Loucy (cell line): Measurements from ENCODE around the gene TSPO.
A peak's percentile ranks its signal among the peaks of the same experiment; 100 is the strongest.

Source experiments
- H2AFZ ChIP-seq: fragments of 200-600 bp; sonication (generic); 2 replicates; pipeline ENCODE4 v1.6.0; 2016; ENCODE audit warnings: antibody characterized with exemption, mild to moderate bottlenecking, low read length, moderate library complexity
- H3F3A ChIP-seq: fragments of 200-600 bp; 2 replicates; pipeline ENCODE4 v1.6.0; 2016; ENCODE audit warnings: antibody characterized with exemption, low read depth, mild to moderate bottlenecking
- H3K27me3 ChIP-seq: fragments of 200-600 bp; sonication (generic); 2 replicates; pipeline ENCODE4 v1.6.1; 2014; ENCODE audit warnings: low read length, mild to moderate bottlenecking; ENCODE audit not compliant: insufficient read depth, poor library complexity, severe bottlenecking
- H3K36me3 ChIP-seq: fragments of 200-600 bp; sonication (generic); 2 replicates; pipeline ENCODE4 v1.6.1; 2016; ENCODE audit warnings: low read length; ENCODE audit not compliant: insufficient read depth
- H3K4me1 ChIP-seq: fragments of 200-600 bp; sonication (generic); 2 replicates; pipeline ENCODE4 v1.5.1; 2014; ENCODE audit warnings: low read length, mild to moderate bottlenecking; ENCODE audit not compliant: insufficient read depth, poor library complexity, severe bottlenecking
- H3K4me2 ChIP-seq: fragments of 200-600 bp; sonication (generic); 2 replicates; pipeline ENCODE4 v1.6.0; 2014; ENCODE audit warnings: antibody characterized with exemption, low read length, low read depth, mild to moderate bottlenecking; ENCODE audit not compliant: poor library complexity, severe bottlenecking
- H3K4me3 ChIP-seq: fragments of 200-600 bp; sonication (generic); 2 replicates; pipeline ENCODE4 v1.5.1; 2014; ENCODE audit warnings: low read length, mild to moderate bottlenecking, mixed read lengths; ENCODE audit not compliant: poor library complexity, severe bottlenecking
- H3K79me2 ChIP-seq: fragments of 200-600 bp; sonication (generic); 2 replicates; pipeline ENCODE4 v1.6.1; 2014; ENCODE audit warnings: low read length; ENCODE audit not compliant: insufficient read depth
- H3K9ac ChIP-seq: fragments of 200-600 bp; sonication (generic); 2 replicates; pipeline ENCODE4 v1.6.0; 2014; ENCODE audit warnings: mild to moderate bottlenecking, low read depth, low read length, moderate library complexity; ENCODE audit not compliant: poor library complexity, severe bottlenecking
- H3K9me2 ChIP-seq: fragments of 200-600 bp; sonication (generic); replicated peaks from 2 replicates; pipeline ENCODE4 v1.6.1; 2016; ENCODE audit warnings: low read depth, low read length, mixed read lengths
- H3K9me3 ChIP-seq: fragments of 200-600 bp; sonication (generic); 2 replicates; pipeline ENCODE4 v1.6.1; 2014; ENCODE audit warnings: mild to moderate bottlenecking, antibody characterized with exemption, low read length, low read depth; ENCODE audit not compliant: insufficient read depth
- H4K20me1 ChIP-seq: fragments of 200-600 bp; sonication (generic); 2 replicates; pipeline ENCODE4 v1.6.0; 2014; ENCODE audit warnings: antibody characterized with exemption, low read length, mild to moderate bottlenecking; ENCODE audit not compliant: insufficient read depth, poor library complexity, severe bottlenecking
- CTCF ChIP-seq: fragments of 200-600 bp; sonication (generic); conservative IDR thresholded peaks from 2 replicates; pipeline ENCODE4 v1.5.1; 2014; ENCODE audit warnings: mild to moderate bottlenecking, antibody characterized with exemption, low read length
- EZH2phosphoT487 ChIP-seq: fragments of 200-600 bp; IDR thresholded peaks from 2 replicates; pipeline ENCODE4 v1.6.1; 2018; ENCODE audit warnings: antibody characterized with exemption, mild to moderate bottlenecking, moderate library complexity, borderline replicate concordance

Gene TSPO

GRCh38 chr22:43136255-43136654 is 15.1 kb upstream of the TSPO start:
- no peaks in the 10 kb centered on the region for H3F3A ChIP-seq
- no peaks in the 10 kb centered on the region for H3K9me3 ChIP-seq
- no peak overlapping the region for H2AFZ ChIP-seq
- 0 out of 2 replicates have a peak, but pooled peaks cover 12% of the 10 kb centered on the region for H3K79me2 ChIP-seq
- no peaks in the 10 kb centered on the region for H3K4me1 ChIP-seq
- H3K4me3 ChIP-seq, result no peak overlapping the region
- peak; percentile 81 for TF ChIP-seq CTCF
- no peak for TF ChIP-seq EZH2phosphoT487
- no peaks in the 10 kb centered on the region for H3K27me3 ChIP-seq
- H3K9ac ChIP-seq, result no peak overlapping the region
- peaks cover 19% of the 10 kb centered on the region; the same call in 1 of the 2 replicates for H3K36me3 ChIP-seq
- H3K9me2 ChIP-seq, result no peaks in the 10 kb centered on the region
- H3K4me2 ChIP-seq, result no peak overlapping the region
- no peaks in the 10 kb centered on the region for H4K20me1 ChIP-seq

- peaks cover 15% of the 10 kb centered on the region; the same call in 1 of the 2 replicates for H3K36me3 ChIP-seq
- no peaks in the 10 kb centered on the region for H4K20me1 ChIP-seq
- H3K79me2 ChIP-seq, result peaks cover 16% of the 10 kb centered on the region
- H3K27me3 ChIP-seq, result no peaks in the 10 kb centered on the region
- H3K9me2 ChIP-seq, result no peaks in the 10 kb centered on the region
- no peaks in the 10 kb centered on the region for H3F3A ChIP-seq
- TF ChIP-seq EZH2phosphoT487 (no peak), CTCF (no peak)
- no peak overlapping the region for H3K9ac ChIP-seq
- peaks cover 2% of the 10 kb centered on the region for H3K4me1 ChIP-seq
- H2AFZ ChIP-seq, result no peak overlapping the region
- no peak overlapping the region for H3K4me3 ChIP-seq
- H3K4me2 ChIP-seq, result no peak overlapping the region
- no peaks in the 10 kb centered on the region for H3K9me3 ChIP-seq
Observed at GRCh38 chr22:43136801-43137200, 14.6 kb upstream of the TSPO start.

GRCh38 chr22:43142880-43143562 is 8.3 kb upstream of the TSPO start, which contains the start of gene MCAT:
Gene MCAT (minus strand): TSS chr22:43143398. CDS start chr22:43143348, 50 bp downstream.
- Histone ChIP-seq H3K27me3 (no peaks in the 10 kb centered on the region), H3F3A (no peaks in the 10 kb centered on the region), H2AFZ (peak within 1 kb of the TSS; percentile 91), H3K4me2 (peak within 1 kb of the TSS; percentile 95), H3K36me3 (no peaks in the 10 kb centered on the region), H3K9ac (peak within 1 kb of the TSS; percentile 85), H4K20me1 (no peaks in the 10 kb centered on the region), H3K4me3 (peak within 1 kb of the TSS; percentile 79), H3K9me2 (no peaks in the 10 kb centered on the region), H3K9me3 (no peaks in the 10 kb centered on the region), H3K79me2 (peaks cover 26% of the 10 kb centered on the region), H3K4me1 (peaks cover 18% of the 10 kb centered on the region)
- TF ChIP-seq EZH2phosphoT487 (no peak), CTCF (no peak)
